Spleen (tissue), 11 donors: ENCODE results near the gene EME1. TPM values are rescaled to one million over a fixed set of nuclear protein-coding genes. Genes with fewer than 3 reads are reported as not detected.

Experiments
- DNase-seq: peaks from one replicate; pipeline ENCODE4 v3.0.0-alpha.2; 2020
- H3K27ac ChIP-seq, 8 donors: fragments of 200-600 bp; sonication (generic) in 7 of 8; 1 replicate in 4 of 8; 2 replicates in 4 of 8; pipeline versions ENCODE4 v1.5.0 to v1.8.0; 2016 to 2021; ENCODE audit warnings: inconsistent platforms in 4 of 8, mild to moderate bottlenecking in 4 of 8, moderate library complexity in 1 of 8
- H3K27me3 ChIP-seq, 7 donors: fragments of 200-600 bp; sonication (generic) in 6 of 7; replicated peaks in 1 of 7; 1 replicate in 4 of 7; 2 replicates in 3 of 7; pipeline versions ENCODE4 v1.5.0 to v1.8.0; 2016 to 2021; ENCODE audit warnings: inconsistent platforms in 3 of 7, mild to moderate bottlenecking in 1 of 7
- H3K36me3 ChIP-seq, 6 donors: fragments of 200-600 bp; sonication (generic) in 5 of 6; 1 replicate in 4 of 6; 2 replicates in 2 of 6; pipeline versions ENCODE4 v1.5.0 to v1.8.0; 2016 to 2021; ENCODE audit warnings: inconsistent platforms in 2 of 6
- H3K4me1 ChIP-seq, 6 donors: fragments of 200-600 bp; sonication (generic) in 5 of 6; 1 replicate in 3 of 6; 2 replicates in 3 of 6; pipeline versions ENCODE4 v1.5.0 to v1.8.0; 2016 to 2021; ENCODE audit warnings: inconsistent platforms in 3 of 6
- H3K4me3 ChIP-seq, 8 donors: fragments of 200-600 bp; sonication (generic) in 7 of 8; 1 replicate in 4 of 8; 2 replicates in 4 of 8; pipeline versions ENCODE4 v1.5.0 to v1.8.0; 2016 to 2021; ENCODE audit warnings: inconsistent platforms in 4 of 8, mild to moderate bottlenecking in 4 of 8, moderate library complexity in 2 of 8
- H3K9me3 ChIP-seq, 8 donors: fragments of 200-600 bp; sonication (generic) in 7 of 8; 1 replicate in 4 of 8; 2 replicates in 4 of 8; pipeline versions ENCODE4 v1.5.0 to v1.8.0; 2016 to 2021; ENCODE audit warnings: inconsistent platforms in 4 of 8
- CTCF ChIP-seq, 11 experiments: fragments of 200-600 bp in 7 of 11; fragments of 450-650 bp in 4 of 11; sonication (generic) in 4 of 11; IDR thresholded peaks in 8 of 11; conservative IDR thresholded peaks in 3 of 11; 1 replicate in 7 of 11; 2 replicates in 4 of 11; pipeline versions ENCODE4 v1.4.0 to v1.8.0; 2016 to 2021; ENCODE audit warnings: antibody characterized with exemption in 11 of 11, inconsistent platforms in 4 of 11, mild to moderate bottlenecking in 1 of 11
- POLR2A ChIP-seq, 3 donors: fragments of 450-650 bp; IDR thresholded peaks; one replicate each; pipeline ENCODE4 v1.5.1; 2017; ENCODE audit warnings: antibody characterized with exemption in 3 of 3, mild to moderate bottlenecking in 1 of 3
- POLR2AphosphoS5 ChIP-seq, 3 donors: sonication (generic); formaldehyde crosslinking; IDR thresholded peaks; one replicate each; pipeline ENCODE4 v1.5.1; 2017; ENCODE audit warnings: antibody characterized with exemption in 3 of 3
- WGBS, 5 donors: extraction: QIAGEN DNeasy Blood & Tissue Kit in 3 of 5; methylation state at CpG; one replicate each; pipeline versions ENCODE4 v1.1.5 to v1.1.7; 2013 to 2018; 5-methylcytosine and 5-hydroxymethylcytosine counted together
- intact Hi-C: fragments of 100-400 bp; cut with DNase I; formaldehyde crosslinking; loops from one replicate; pipeline ENCODE4 v1.15.0; 2023; ENCODE audit warnings: low total_unique reads
- polyA plus RNA-seq, 3 donors: library from polyadenylated mRNA; stranded (reverse); fragments of 200-250 nt; gene quantifications; one replicate each; pipeline ENCODE4 v1.2.1, GENCODE V29; 2013
- total RNA-seq, 7 donors: library from RNA; depleted of rRNA in 3 of 7; stranded (reverse); fragments of >200 nt in 3 of 7; fragmentation: NEBNext Ultra II Directional in 4 of 7; extraction: Animal tissue kit (Norgen Biotek cat#: 25700) in 4 of 7; gene quantifications; one replicate each; pipeline versions ENCODE4 v1.1.0 to v1.2.1, GENCODE V29; 2016 to 2021
- donor health status: healthy with polysubstance abuse.
- donor health status: DM: no; HTN: no; CAD: no; lungs with moderate emphysema.
- donor health status: DM: no; HTN: no; CAD: no.
- donor health status: Bipolar disorder and iron deficiency.
- donor health status: healthy.
- donor health status: DM: no; HTN: no; CAD: no.
- donor health status: DM: yes; HTN: yes; CAD: no.

EME1 gene
- total and polyA plus RNA-seq, 10 donors, result 0.66 to 3.6 (median 1.9) TPM

GRCh38 chr17:50393700-50394099 is 20.7 kb downstream of the EME1 start:
- no peaks in the 10 kb centered on the region for H3K9me3 ChIP-seq
- 94 to 99% (median 97%) methylated on average over 5 of the region's 5 CpGs for WGBS, 5 donors
- no peak overlapping the region for H3K4me3 ChIP-seq
- peaks cover 0 to 70% (median 61%) of the 10 kb centered on the region in 6 donors for H3K36me3 ChIP-seq
- intact Hi-C loops, result no loop called here
- no peak for DNase-seq
- H3K4me1 ChIP-seq, result peaks cover 16 to 64% (median 34%) of the 10 kb centered on the region in 6 donors
- no peaks in the 10 kb centered on the region for H3K27me3 ChIP-seq
- H3K27ac ChIP-seq, result no peak overlapping the region
- TF ChIP-seq CTCF (IDR thresholded peaks at IDR 0.05 in 8 of 11, conservative IDR thresholded peaks at IDR 0.05 in 3 of 11) (no peak), POLR2AphosphoS5 (IDR thresholded peaks at IDR 0.05) (no peak), POLR2A (IDR thresholded peaks at IDR 0.05) (no peak)

GRCh38 chr17:50394711-50395110 is 21.7 kb downstream of the EME1 start:
- Histone ChIP-seq H3K36me3 (peaks cover 0 to 60% (median 52%) of the 10 kb centered on the region in 6 donors), H3K27ac (no peak overlapping the region), H3K4me3 (no peak overlapping the region), H3K4me1 (peaks cover 16 to 64% (median 34%) of the 10 kb centered on the region in 6 donors), H3K27me3 (no peaks in the 10 kb centered on the region), H3K9me3 (no peaks in the 10 kb centered on the region)
- intact Hi-C loops, result no loop called here
- TF ChIP-seq CTCF (IDR thresholded peaks at IDR 0.05 in 8 of 11, conservative IDR thresholded peaks at IDR 0.05 in 3 of 11) (no peak), POLR2A (IDR thresholded peaks at IDR 0.05) (no peak), POLR2AphosphoS5 (IDR thresholded peaks at IDR 0.05) (no peak)
- DNase-seq, result no peak
- WGBS, 5 donors, result 12 to 43% (median 24%) methylated on average over 3 of the region's 3 CpGs

- 11 to 17% (median 14%) methylated on average over 30 of the region's 30 CpGs for WGBS, 5 donors
- H3K4me1 ChIP-seq, result peaks cover 16 to 52% (median 34%) of the 10 kb centered on the region in 6 donors
- intact Hi-C loops, result no loop called here
Measured at GRCh38 chr17:50396261-50397110, 23.5 kb downstream of the EME1 start.

More at GRCh38 chr17:50396261-50397110, 23.5 kb downstream of the EME1 start:
- DNase-seq, result no peak
- Histone ChIP-seq H3K27ac (peak overlapping the region; percentile 75 to 94 (median 86)), H3K4me3 (peak overlapping the region; percentile 68 to 98 (median 92)), H3K9me3 (no peaks in the 10 kb centered on the region), H3K36me3 (peaks cover 0 to 43% (median 35%) of the 10 kb centered on the region in 6 donors), H3K27me3 (no peaks in the 10 kb centered on the region)
- TF ChIP-seq POLR2A (IDR thresholded peaks at IDR 0.05) (no peak), POLR2AphosphoS5 (IDR thresholded peaks at IDR 0.05) (no peak), CTCF (IDR thresholded peaks at IDR 0.05 in 8 of 11, conservative IDR thresholded peaks at IDR 0.05 in 3 of 11) (no peak)
